Transverse colon (tissue), 4 donors: ENCODE measurements around the gene PCDHA13.

ENCODE experiments used
- CTCF ChIP-seq, 5 experiments: fragments of 200-600 bp in 3 of 5; fragments of 450-650 bp in 2 of 5; sonication (generic) in 3 of 5; IDR thresholded peaks; 1 replicate in 2 of 5; 2 replicates in 3 of 5; pipeline ENCODE4 v1.5.1; 2016 to 2017; ENCODE audit warnings: antibody characterized with exemption in 5 of 5, inconsistent platforms in 3 of 5, mild to moderate bottlenecking in 2 of 5, moderate library complexity in 1 of 5
- EP300 ChIP-seq: sonication (generic); formaldehyde crosslinking; IDR thresholded peaks from one replicate; pipeline ENCODE4 v1.6.1; 2017; ENCODE audit warnings: antibody characterized with exemption, low read depth
- POLR2A ChIP-seq: fragments of 450-650 bp; IDR thresholded peaks from one replicate; pipeline ENCODE4 v1.6.1; 2016; ENCODE audit warnings: antibody characterized with exemption, mild to moderate bottlenecking, moderate library complexity
- POLR2AphosphoS5 ChIP-seq, 3 donors: sonication (generic); formaldehyde crosslinking; IDR thresholded peaks; one replicate each; pipeline ENCODE4 v1.6.1; 2016; ENCODE audit warnings: antibody characterized with exemption in 3 of 3

- no peak for TF ChIP-seq CTCF (IDR thresholded peaks at IDR 0.05)
- TF ChIP-seq POLR2AphosphoS5 (IDR thresholded peaks at IDR 0.05), result no peak
- TF ChIP-seq EP300, result no peak
- no peak for TF ChIP-seq POLR2A
Measured at GRCh38 chr5:140916325-140916724, 34.4 kb downstream of the PCDHA13 start.
